Osteocyte (in vitro differentiated cells): Measurements from ENCODE around the gene EVA1C. TPM values are rescaled to one million over a fixed set of nuclear protein-coding genes. Genes with fewer than 3 reads are reported as not detected.
"Not testable (repeated sequence)": the region's sequence is repeated elsewhere in the genome, so short reads cannot be mapped to it uniquely, and the experiment has no call there.

Source experiments
- DNase-seq: peaks from one replicate; pipeline ENCODE4 v3.0.0; 2021; ENCODE audit warnings: mixed read lengths; ENCODE audit not compliant: unreplicated experiment; ENCODE audit errors: extremely low spot score
- H3K27ac Mint-ChIP-seq: one replicate; pipeline ENCODE4 v1.8.0; 2021; ENCODE audit warnings: mild to moderate bottlenecking, mixed read lengths; ENCODE audit not compliant: unreplicated experiment
- H3K27me3 Mint-ChIP-seq: one replicate; pipeline ENCODE4 v1.8.0; 2021; ENCODE audit warnings: mixed read lengths; ENCODE audit not compliant: unreplicated experiment
- H3K36me3 Mint-ChIP-seq: one replicate; pipeline ENCODE4 v1.8.0; 2021; ENCODE audit warnings: mixed read lengths; ENCODE audit not compliant: unreplicated experiment
- H3K4me1 Mint-ChIP-seq: one replicate; pipeline ENCODE4 v1.8.0; 2021; ENCODE audit warnings: mixed read lengths; ENCODE audit not compliant: unreplicated experiment
- H3K4me3 Mint-ChIP-seq: one replicate; pipeline ENCODE4 v1.8.0; 2021; ENCODE audit warnings: mild to moderate bottlenecking, moderate library complexity, mixed read lengths; ENCODE audit not compliant: unreplicated experiment
- H3K9me3 Mint-ChIP-seq: one replicate; pipeline ENCODE4 v1.8.0; 2021; ENCODE audit warnings: mixed read lengths; ENCODE audit not compliant: unreplicated experiment
- CTCF ChIP-seq: fragments of 200-600 bp; sonication (generic); IDR thresholded peaks from 2 replicates; pipeline ENCODE4 v1.5.0; 2021; ENCODE audit warnings: antibody characterized with exemption, mild to moderate bottlenecking, moderate library complexity
- total RNA-seq: library from RNA; stranded (reverse); gene quantifications from 2 replicates; pipeline ENCODE4 v1.2.1, GENCODE V29; 2021

Gene EVA1C
- total RNA-seq, 1 donor from 2014 or later = 3.0 TPM

- DNase-seq = peak; percentile 73
- no peak overlapping the region for H3K27ac Mint-ChIP-seq
- peaks cover 35% of the 10 kb centered on the region for H3K27me3 Mint-ChIP-seq
- no peak overlapping the region for H3K4me3 Mint-ChIP-seq
- no peak for TF ChIP-seq CTCF
- H3K4me1 Mint-ChIP-seq = no peaks in the 10 kb centered on the region
- H3K9me3 Mint-ChIP-seq = no peaks in the 10 kb centered on the region
- H3K36me3 Mint-ChIP-seq = peaks cover 1% of the 10 kb centered on the region
Observed at GRCh38 chr21:32549886-32550285, 137.4 kb downstream of the EVA1C start.

GRCh38 chr21:32554832-32555638, 142.5 kb downstream of the EVA1C start:
- H3K27ac Mint-ChIP-seq = no peak overlapping the region
- H3K9me3 Mint-ChIP-seq = no peaks in the 10 kb centered on the region
- no peak for DNase-seq
- TF ChIP-seq CTCF = no peak
- H3K36me3 Mint-ChIP-seq = peaks cover 1% of the 10 kb centered on the region
- H3K4me1 Mint-ChIP-seq = no peaks in the 10 kb centered on the region
- peaks cover 28% of the 10 kb centered on the region for H3K27me3 Mint-ChIP-seq
- no peak overlapping the region for H3K4me3 Mint-ChIP-seq

- Mint-ChIP-seq H3K36me3 (no peaks in the 10 kb centered on the region), H3K9me3 (no peaks in the 10 kb centered on the region), H3K4me3 (no peak overlapping the region), H3K27ac (no peak overlapping the region), H3K27me3 (peaks cover 23% of the 10 kb centered on the region), H3K4me1 (no peaks in the 10 kb centered on the region)
- DNase-seq = no peak
- TF ChIP-seq CTCF = no peak
Observed at GRCh38 chr21:32558106-32558505, 145.6 kb downstream of the EVA1C start.

- Mint-ChIP-seq H3K4me3 (no peak overlapping the region), H3K27me3 (peaks cover 23% of the 10 kb centered on the region), H3K36me3 (no peaks in the 10 kb centered on the region), H3K4me1 (no peaks in the 10 kb centered on the region), H3K9me3 (no peaks in the 10 kb centered on the region), H3K27ac (no peak overlapping the region)
- DNase-seq = no peak
- no peak for TF ChIP-seq CTCF
Observed at GRCh38 chr21:32559006-32559610, 146.6 kb downstream of the EVA1C start.

- no peak for DNase-seq
- TF ChIP-seq CTCF = no peak
- Mint-ChIP-seq H3K27me3 (peaks cover 26% of the 10 kb centered on the region), H3K27ac (no peak overlapping the region), H3K4me1 (no peaks in the 10 kb centered on the region), H3K4me3 (no peak overlapping the region), H3K9me3 (peaks cover 15% of the 10 kb centered on the region), H3K36me3 (no peaks in the 10 kb centered on the region)
Observed at GRCh38 chr21:32560896-32561295, 148.4 kb downstream of the EVA1C start.

- not testable (repeated sequence) for DNase-seq, H3K27ac Mint-ChIP-seq, H3K36me3 Mint-ChIP-seq, H3K4me3 Mint-ChIP-seq, H3K4me1 Mint-ChIP-seq
- Mint-ChIP-seq H3K9me3 (peaks cover 17% of the 10 kb centered on the region), H3K27me3 (peaks cover 20% of the 10 kb centered on the region)
Observed at GRCh38 chr21:32561476-32561875, 149.0 kb downstream of the EVA1C start.
